GM18873 (cell line): ENCODE measurements around the gene ARHGAP18.
"Not testable (repeated sequence)": the region's sequence is repeated elsewhere in the genome, so short reads cannot be mapped to it uniquely, and the experiment has no call there.

Experiments used
- ATAC-seq: cut with Tn5 transposase; IDR thresholded peaks from one replicate; pipeline ENCODE4 v1.9.1; 2021; ENCODE audit warnings: mild to moderate bottlenecking, moderate library complexity, moderate number of reproducible peaks; ENCODE audit not compliant: unreplicated experiment, low FRiP score

ARHGAP18 gene

GRCh38 chr6:129597023-129597713, 112.8 kb downstream of the ARHGAP18 start:
- ATAC-seq, result no peak

GRCh38 chr6:129596522-129596921, 113.5 kb downstream of the ARHGAP18 start:
- no peak for ATAC-seq

- ATAC-seq, result no peak
These were observed 116.8 kb downstream of the ARHGAP18 start for GRCh38 chr6:129593233-129593564.

- no peak for ATAC-seq
These were observed 117.3 kb downstream of the ARHGAP18 start for GRCh38 chr6:129592516-129593232.

DNA sequence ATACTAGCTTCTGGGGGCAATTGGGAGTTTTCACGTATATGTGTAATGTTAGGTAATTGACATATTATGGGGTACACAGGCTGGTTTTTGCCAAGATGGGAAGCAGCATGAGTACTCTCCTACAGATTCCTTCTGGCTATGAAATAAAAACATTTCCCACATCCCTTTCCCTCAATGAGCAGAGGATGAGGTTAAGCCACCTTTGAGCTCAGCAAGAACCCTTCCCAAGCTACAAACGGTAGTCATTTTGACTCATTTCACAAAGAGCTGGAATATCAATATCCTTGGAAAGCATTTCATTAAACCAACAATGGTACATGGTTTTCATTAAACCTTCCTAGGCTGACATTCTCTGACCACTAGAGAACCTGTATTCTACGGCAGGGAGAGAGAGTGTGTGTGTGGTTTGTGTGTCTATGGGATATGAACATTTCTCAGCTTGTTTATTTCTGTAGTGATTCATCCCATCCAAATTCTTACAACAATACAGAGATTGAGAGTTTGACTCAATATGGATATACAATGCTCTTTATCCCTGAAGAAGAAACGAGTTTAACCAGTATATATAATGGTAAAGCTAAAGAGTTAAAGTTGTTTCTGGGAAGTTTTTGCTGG, 119.5 kb downstream of the ARHGAP18 start:
- no peak for ATAC-seq

GRCh38 chr6:129586815-129587214, 123.2 kb downstream of the ARHGAP18 start:
- ATAC-seq, result no peak

GRCh38 chr6:129583866-129584265, 126.1 kb downstream of the ARHGAP18 start:
- ATAC-seq, result no peak

- no peak for ATAC-seq
These were observed 131.7 kb downstream of the ARHGAP18 start for GRCh38 chr6:129578315-129578714.

DNA sequence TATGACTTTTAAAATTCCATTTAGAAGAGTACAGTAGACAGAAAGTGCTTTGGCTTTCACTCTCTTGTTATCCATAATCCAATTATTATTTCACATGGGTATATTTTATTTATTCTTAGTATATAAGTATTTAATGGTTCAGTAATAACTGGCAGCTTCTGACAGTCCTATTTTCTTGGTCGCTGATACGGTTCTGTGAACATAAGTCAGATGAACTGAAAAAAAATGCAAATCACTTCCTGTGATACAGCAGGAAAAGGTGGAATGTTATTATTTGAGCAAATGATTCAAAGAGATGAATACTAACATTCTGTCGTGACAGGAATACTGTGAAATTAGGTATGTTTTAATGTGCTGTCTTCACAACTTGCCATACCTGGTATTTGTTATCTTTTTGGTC, 132.3 kb downstream of the ARHGAP18 start:
- no peak for ATAC-seq

GRCh38 chr6:129576456-129576855, 133.5 kb downstream of the ARHGAP18 start:
- ATAC-seq, result no peak

DNA sequence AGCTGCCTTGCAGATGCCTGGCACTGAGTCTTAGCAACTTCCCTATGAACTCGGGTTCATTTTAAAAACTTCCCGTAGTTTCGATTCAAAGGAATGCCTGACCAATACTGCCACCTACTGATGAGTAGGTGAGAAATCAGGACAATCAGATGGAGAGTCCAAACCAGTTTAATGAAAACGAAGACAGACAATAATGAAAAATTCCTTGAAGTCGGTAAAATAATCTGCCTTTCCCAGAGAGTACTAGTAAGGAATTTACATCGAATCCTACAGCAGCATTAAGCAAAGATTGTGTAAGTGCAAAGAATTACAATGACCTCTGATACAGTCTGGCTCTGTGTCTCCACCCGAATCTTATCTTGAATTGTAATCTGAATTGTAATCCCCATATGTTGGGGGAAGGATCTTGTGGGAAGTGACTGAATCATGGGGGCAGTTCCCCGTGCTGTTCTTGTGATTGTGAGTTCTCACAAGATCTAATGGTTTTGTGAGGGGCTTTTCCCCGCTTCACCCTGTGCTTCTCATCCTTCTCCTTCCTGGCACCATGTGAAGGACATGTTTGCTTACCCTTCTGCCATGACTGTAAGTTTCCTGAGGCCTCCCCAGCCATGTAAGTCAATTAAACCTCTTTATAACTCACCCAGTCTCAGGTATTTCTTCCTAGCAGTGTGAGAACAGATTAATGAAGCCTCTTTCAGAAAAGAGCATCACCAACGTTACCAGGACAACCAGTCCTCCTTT, 134.4 kb downstream of the ARHGAP18 start:
- no peak for ATAC-seq

- not testable (repeated sequence) for ATAC-seq
These were observed 135.4 kb downstream of the ARHGAP18 start for GRCh38 chr6:129574605-129575004.

DNA sequence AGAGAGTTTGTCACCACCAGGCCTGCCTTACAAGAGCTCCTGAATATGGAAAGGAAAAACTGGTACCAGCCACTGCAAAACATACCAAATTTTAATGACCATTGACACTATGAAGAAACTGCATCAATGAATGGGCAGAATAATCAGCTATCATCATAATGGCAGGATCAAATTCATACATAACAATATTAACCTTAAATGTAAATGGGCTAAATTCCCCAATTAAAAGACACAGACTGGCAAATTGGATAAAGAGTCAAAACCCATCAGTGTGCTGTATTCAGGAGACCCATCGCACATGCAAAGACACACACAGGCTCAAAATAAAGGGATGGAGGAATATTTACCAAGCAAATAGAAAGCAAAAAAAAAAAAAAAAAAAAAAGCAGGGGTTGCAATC, 139.0 kb downstream of the ARHGAP18 start:
- not testable (repeated sequence) for ATAC-seq

DNA sequence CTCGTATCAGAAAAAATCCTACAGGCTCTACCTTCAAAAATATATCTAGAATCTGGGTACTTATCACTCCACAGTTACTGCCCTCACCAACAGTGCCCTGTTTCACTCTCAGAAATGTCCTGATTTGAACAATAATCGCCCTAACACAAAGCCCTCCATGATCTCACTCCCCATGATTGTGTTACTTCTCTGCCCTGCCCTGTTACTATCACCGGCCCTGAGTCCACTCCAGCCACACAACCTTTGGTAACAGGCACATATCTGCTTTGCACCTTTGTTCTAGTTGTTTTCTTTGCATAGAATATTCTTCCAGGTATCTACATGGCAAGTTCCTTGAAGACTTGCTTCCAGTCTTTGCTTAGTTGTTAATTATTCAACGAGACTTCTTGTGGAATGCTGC, 142.0 kb downstream of the ARHGAP18 start:
- no peak for ATAC-seq

DNA sequence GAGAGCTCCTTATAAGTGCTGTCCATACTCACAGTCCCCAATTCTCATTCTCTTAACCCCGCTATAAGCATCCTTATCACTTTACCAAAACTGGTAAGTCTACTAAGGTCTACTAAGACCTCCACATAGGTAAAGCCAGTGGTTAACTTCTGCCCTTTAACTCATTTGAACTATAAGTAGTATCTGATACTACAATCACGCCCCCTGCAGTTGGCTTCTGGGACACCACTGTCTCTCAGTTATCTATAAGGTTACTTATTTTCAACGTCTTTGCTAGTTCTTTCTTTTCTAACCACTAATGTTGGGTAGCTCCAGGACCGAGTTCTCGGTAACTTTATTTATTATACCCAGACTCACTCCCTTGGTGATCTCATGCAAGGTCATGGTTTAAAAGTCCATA, 142.6 kb downstream of the ARHGAP18 start:
- ATAC-seq, result no peak

GRCh38 chr6:129565811-129566210, 144.2 kb downstream of the ARHGAP18 start:
- no peak for ATAC-seq

GRCh38 chr6:129565366-129565765, 144.6 kb downstream of the ARHGAP18 start:
- ATAC-seq, result no peak

- no peak for ATAC-seq
These were observed 151.7 kb downstream of the ARHGAP18 start for GRCh38 chr6:129558248-129558647.

DNA sequence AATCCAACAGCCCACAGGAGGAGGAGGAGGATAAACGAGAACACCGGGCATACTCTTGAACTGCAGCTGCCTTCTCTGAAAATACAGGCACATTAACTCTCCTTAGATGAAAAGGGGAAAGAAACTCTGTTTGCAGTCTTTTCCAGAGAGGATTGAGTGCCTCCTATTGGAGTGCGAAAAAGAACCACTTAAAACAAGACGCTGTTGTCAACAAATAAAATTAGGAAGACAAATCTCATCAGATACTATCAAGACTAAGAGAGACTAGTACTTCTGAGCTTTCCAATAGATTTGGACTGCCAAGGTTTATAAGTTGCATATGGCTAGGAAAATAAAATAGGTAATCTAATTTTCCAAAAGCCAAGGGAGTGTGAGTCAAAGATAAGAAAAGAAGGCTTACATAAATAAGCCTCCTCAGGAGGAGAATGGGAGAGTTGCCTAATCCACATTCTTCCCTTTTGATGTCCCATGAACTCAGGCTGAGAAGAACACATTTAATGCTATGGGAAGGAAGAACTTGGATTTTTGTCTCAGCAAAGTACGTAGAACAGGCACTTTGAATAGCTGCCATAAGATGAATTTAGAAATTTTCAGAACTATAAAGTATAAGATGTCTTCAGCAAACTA, 154.7 kb downstream of the ARHGAP18 start:
- no peak for ATAC-seq

DNA sequence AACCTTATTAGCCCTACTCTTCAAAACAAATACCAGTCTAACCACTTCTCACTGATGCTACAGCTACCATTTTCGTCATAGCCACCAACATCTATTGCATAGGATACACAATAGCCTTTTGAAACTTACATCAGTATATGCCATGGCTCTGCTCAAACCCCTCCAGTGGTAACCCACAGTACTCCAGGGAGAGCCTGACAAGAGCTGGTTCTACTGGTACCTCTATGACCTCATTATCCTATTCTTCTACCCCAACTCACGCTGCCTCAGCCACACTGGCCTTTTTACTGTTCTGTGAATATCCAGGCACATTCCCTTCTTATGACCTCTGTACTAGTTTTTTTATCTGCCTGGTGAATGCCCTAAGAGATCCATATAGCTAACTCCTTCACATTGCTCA, 157.6 kb downstream of the ARHGAP18 start:
- no peak for ATAC-seq

GRCh38 chr6:129551486-129551885, 158.5 kb downstream of the ARHGAP18 start:
- no peak for ATAC-seq
